ENCODE data around the gene CENPM.

Gene CENPM

GRCh38 chr22:41892721-41893120 lies 54.2 kb downstream of the CENPM start:
- no peak for DNase-seq

DNA sequence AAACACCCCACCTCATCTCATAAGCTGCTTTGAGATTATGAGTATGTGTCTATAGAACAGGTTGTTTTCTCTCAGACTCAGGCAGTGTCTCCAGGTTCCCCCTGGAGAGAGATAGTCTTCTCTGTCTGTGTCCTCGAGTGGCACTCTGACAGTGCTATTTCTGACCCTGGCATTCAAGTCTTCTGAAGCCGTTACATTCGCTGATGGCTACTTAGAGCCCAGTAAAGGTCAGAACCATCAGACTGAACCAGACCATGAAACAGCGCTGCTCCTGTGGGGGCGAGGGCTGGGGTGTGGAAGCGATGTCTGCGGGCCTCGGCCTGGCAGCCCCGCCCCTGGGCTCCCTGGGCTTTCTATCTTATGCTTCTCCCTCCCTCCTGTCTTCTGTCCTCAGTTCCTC lies 55.5 kb downstream of the CENPM start:
- DNase-seq = no peak
